ENCODE data around the gene FCHSD2.
"Not testable (repeated sequence)": the region's sequence is repeated elsewhere in the genome, so short reads cannot be mapped to it uniquely, and the experiment has no call there.

FCHSD2 gene

GRCh38 chr11:72793425-72794367 is 348.4 kb downstream of the FCHSD2 start, which contains the start of gene STARD10:
Gene STARD10, minus strand, starts transcription at chr11:72794047. Its CDS starts 12,866 bp downstream, at chr11:72781181.
- peak; percentile 89 for DNase-seq (ENCODE audit: low read depth)

GRCh38 chr11:72793076-72793424 is 349.1 kb downstream of the FCHSD2 start:
- no peak for DNase-seq (ENCODE audit: low read depth)

GRCh38 chr11:72792437-72793021 is 349.6 kb downstream of the FCHSD2 start:
- no peak for DNase-seq (ENCODE audit: low read depth)

GRCh38 chr11:72791228-72791627 is 350.9 kb downstream of the FCHSD2 start:
- DNase-seq (ENCODE audit: low read depth): not testable (repeated sequence)

GRCh38 chr11:72789493-72790131 is 352.5 kb downstream of the FCHSD2 start:
- DNase-seq (ENCODE audit: low read depth): peak; percentile 50

GRCh38 chr11:72788241-72788640 is 353.9 kb downstream of the FCHSD2 start:
- no peak for DNase-seq (ENCODE audit: low read depth)

- no peak for DNase-seq (ENCODE audit: low read depth)
Observed at GRCh38 chr11:72787216-72788104, 354.7 kb downstream of the FCHSD2 start.

Data from GM04504 (cell line).